ENCODE measurements around the gene MYH8.

MYH8 gene

GRCh38 chr17:10428781-10429180, 7.0 kb upstream of the MYH8 start:
- WGBS, 2 experiments: 97 to 100% methylated on average over 1 to 2 of the region's 2 CpGs
- no peaks in the 10 kb centered on the region for H3K27me3 ChIP-seq (ENCODE audit: control insufficient read depth, insufficient read depth, low read length, poor library complexity, severe bottlenecking)
- H3K27ac ChIP-seq (ENCODE audit: insufficient read depth, low read depth, low read length, poor library complexity, severe bottlenecking): no peak overlapping the region
- H3K36me3 ChIP-seq (ENCODE audit: control insufficient read depth, insufficient read depth, low read length): no peaks in the 10 kb centered on the region
- no peaks in the 10 kb centered on the region for H3K9me3 ChIP-seq (ENCODE audit: control insufficient read depth, low read length)
- no peaks in the 10 kb centered on the region for H3K4me1 ChIP-seq (ENCODE audit: control insufficient read depth, insufficient read depth, low read length)
- H3K4me3 ChIP-seq (ENCODE audit: insufficient read depth, low read depth, low read length): no peak overlapping the region

GRCh38 chr17:10421211-10421610, 539 bp downstream of the MYH8 start:
- 84% methylated on average over 2 of the region's 2 CpGs for WGBS, 2 experiments
- Histone ChIP-seq H3K27me3 (ENCODE audit: control insufficient read depth, insufficient read depth, low read length, poor library complexity, severe bottlenecking) (no peaks in the 10 kb centered on the region), H3K36me3 (ENCODE audit: control insufficient read depth, insufficient read depth, low read length) (no peaks in the 10 kb centered on the region), H3K9me3 (ENCODE audit: control insufficient read depth, low read length) (no peaks in the 10 kb centered on the region), H3K4me1 (ENCODE audit: control insufficient read depth, insufficient read depth, low read length) (no peaks in the 10 kb centered on the region), H3K4me3 (ENCODE audit: insufficient read depth, low read depth, low read length) (no peak overlapping the region), H3K27ac (ENCODE audit: insufficient read depth, low read depth, low read length, poor library complexity, severe bottlenecking) (no peak overlapping the region)

GRCh38 chr17:10420811-10421210, 939 bp downstream of the MYH8 start:
- Histone ChIP-seq H3K4me1 (ENCODE audit: control insufficient read depth, insufficient read depth, low read length) (no peaks in the 10 kb centered on the region), H3K36me3 (ENCODE audit: control insufficient read depth, insufficient read depth, low read length) (no peaks in the 10 kb centered on the region), H3K4me3 (ENCODE audit: insufficient read depth, low read depth, low read length) (no peak overlapping the region), H3K9me3 (ENCODE audit: control insufficient read depth, low read length) (no peaks in the 10 kb centered on the region), H3K27me3 (ENCODE audit: control insufficient read depth, insufficient read depth, low read length, poor library complexity, severe bottlenecking) (no peaks in the 10 kb centered on the region), H3K27ac (ENCODE audit: insufficient read depth, low read depth, low read length, poor library complexity, severe bottlenecking) (no peak overlapping the region)
- no CpG with 5 or more reads among the region's 2 CpGs for WGBS, 2 experiments

GRCh38 chr17:10417431-10417830, 4.3 kb downstream of the MYH8 start:
- H3K27me3 ChIP-seq (ENCODE audit: control insufficient read depth, insufficient read depth, low read length, poor library complexity, severe bottlenecking): no peaks in the 10 kb centered on the region
- no peaks in the 10 kb centered on the region for H3K36me3 ChIP-seq (ENCODE audit: control insufficient read depth, insufficient read depth, low read length)
- no peak overlapping the region for H3K4me3 ChIP-seq (ENCODE audit: insufficient read depth, low read depth, low read length)
- no peaks in the 10 kb centered on the region for H3K4me1 ChIP-seq (ENCODE audit: control insufficient read depth, insufficient read depth, low read length)
- no peaks in the 10 kb centered on the region for H3K9me3 ChIP-seq (ENCODE audit: control insufficient read depth, low read length)
- H3K27ac ChIP-seq (ENCODE audit: insufficient read depth, low read depth, low read length, poor library complexity, severe bottlenecking): no peak overlapping the region
- WGBS, 2 experiments: 94 to 99% methylated on average over 3 of the region's 3 CpGs

- Histone ChIP-seq H3K4me3 (ENCODE audit: insufficient read depth, low read depth, low read length) (no peak overlapping the region), H3K27me3 (ENCODE audit: control insufficient read depth, insufficient read depth, low read length, poor library complexity, severe bottlenecking) (no peaks in the 10 kb centered on the region), H3K4me1 (ENCODE audit: control insufficient read depth, insufficient read depth, low read length) (no peaks in the 10 kb centered on the region), H3K9me3 (ENCODE audit: control insufficient read depth, low read length) (no peaks in the 10 kb centered on the region), H3K36me3 (ENCODE audit: control insufficient read depth, insufficient read depth, low read length) (no peaks in the 10 kb centered on the region), H3K27ac (ENCODE audit: insufficient read depth, low read depth, low read length, poor library complexity, severe bottlenecking) (no peak overlapping the region)
- WGBS, 2 experiments: 90 to 91% methylated on average over 4 of the region's 4 CpGs
Observed at GRCh38 chr17:10415161-10415560, 6.6 kb downstream of the MYH8 start.

- H3K4me1 ChIP-seq (ENCODE audit: control insufficient read depth, insufficient read depth, low read length): no peaks in the 10 kb centered on the region
- no peak overlapping the region for H3K27ac ChIP-seq (ENCODE audit: insufficient read depth, low read depth, low read length, poor library complexity, severe bottlenecking)
- H3K36me3 ChIP-seq (ENCODE audit: control insufficient read depth, insufficient read depth, low read length): no peaks in the 10 kb centered on the region
- H3K9me3 ChIP-seq (ENCODE audit: control insufficient read depth, low read length): no peaks in the 10 kb centered on the region
- no peaks in the 10 kb centered on the region for H3K27me3 ChIP-seq (ENCODE audit: control insufficient read depth, insufficient read depth, low read length, poor library complexity, severe bottlenecking)
- H3K4me3 ChIP-seq (ENCODE audit: insufficient read depth, low read depth, low read length): no peak overlapping the region
Observed at GRCh38 chr17:10403589-10403988, 18.2 kb downstream of the MYH8 start.

GRCh38 chr17:10398352-10398751, 23.4 kb downstream of the MYH8 start:
- WGBS, 2 experiments: 88 to 90% methylated on average over 8 to 9 of the region's 9 CpGs
- H3K9me3 ChIP-seq (ENCODE audit: control insufficient read depth, low read length): no peaks in the 10 kb centered on the region

GRCh38 chr17:10396524-10397163, 25.1 kb downstream of the MYH8 start:
- WGBS, 2 experiments: 93 to 96% methylated on average over 14 of the region's 14 CpGs
- Histone ChIP-seq H3K27ac (ENCODE audit: insufficient read depth, low read depth, low read length, poor library complexity, severe bottlenecking) (no peak overlapping the region), H3K27me3 (ENCODE audit: control insufficient read depth, insufficient read depth, low read length, poor library complexity, severe bottlenecking) (no peaks in the 10 kb centered on the region), H3K4me1 (ENCODE audit: control insufficient read depth, insufficient read depth, low read length) (no peaks in the 10 kb centered on the region), H3K4me3 (ENCODE audit: insufficient read depth, low read depth, low read length) (no peak overlapping the region), H3K36me3 (ENCODE audit: control insufficient read depth, insufficient read depth, low read length) (no peaks in the 10 kb centered on the region), H3K9me3 (ENCODE audit: control insufficient read depth, low read length) (no peaks in the 10 kb centered on the region)

More at GRCh38 chr17:10398352-10398751, 23.4 kb downstream of the MYH8 start:
- H3K4me3 ChIP-seq (ENCODE audit: insufficient read depth, low read depth, low read length): no peak overlapping the region
- no peaks in the 10 kb centered on the region for H3K36me3 ChIP-seq (ENCODE audit: control insufficient read depth, insufficient read depth, low read length)
- H3K27me3 ChIP-seq (ENCODE audit: control insufficient read depth, insufficient read depth, low read length, poor library complexity, severe bottlenecking): no peaks in the 10 kb centered on the region
- no peak overlapping the region for H3K27ac ChIP-seq (ENCODE audit: insufficient read depth, low read depth, low read length, poor library complexity, severe bottlenecking)
- H3K4me1 ChIP-seq (ENCODE audit: control insufficient read depth, insufficient read depth, low read length): no peaks in the 10 kb centered on the region

- H3K27me3 ChIP-seq (ENCODE audit: control insufficient read depth, insufficient read depth, low read length, poor library complexity, severe bottlenecking): no peaks in the 10 kb centered on the region
- WGBS, 2 experiments: 91 to 93% methylated on average over 6 of the region's 6 CpGs
- no peaks in the 10 kb centered on the region for H3K36me3 ChIP-seq (ENCODE audit: control insufficient read depth, insufficient read depth, low read length)
- no peaks in the 10 kb centered on the region for H3K4me1 ChIP-seq (ENCODE audit: control insufficient read depth, insufficient read depth, low read length)
- no peak overlapping the region for H3K4me3 ChIP-seq (ENCODE audit: insufficient read depth, low read depth, low read length)
- no peaks in the 10 kb centered on the region for H3K9me3 ChIP-seq (ENCODE audit: control insufficient read depth, low read length)
- H3K27ac ChIP-seq (ENCODE audit: insufficient read depth, low read depth, low read length, poor library complexity, severe bottlenecking): no peak overlapping the region
Observed at GRCh38 chr17:10394201-10394887, 27.4 kb downstream of the MYH8 start.

GRCh38 chr17:10392880-10393279, 28.9 kb downstream of the MYH8 start:
- Histone ChIP-seq H3K27ac (ENCODE audit: insufficient read depth, low read depth, low read length, poor library complexity, severe bottlenecking) (no peak overlapping the region), H3K4me3 (ENCODE audit: insufficient read depth, low read depth, low read length) (no peak overlapping the region), H3K36me3 (ENCODE audit: control insufficient read depth, insufficient read depth, low read length) (no peaks in the 10 kb centered on the region), H3K9me3 (ENCODE audit: control insufficient read depth, low read length) (no peaks in the 10 kb centered on the region), H3K27me3 (ENCODE audit: control insufficient read depth, insufficient read depth, low read length, poor library complexity, severe bottlenecking) (no peaks in the 10 kb centered on the region), H3K4me1 (ENCODE audit: control insufficient read depth, insufficient read depth, low read length) (no peaks in the 10 kb centered on the region)
- WGBS, 2 experiments: 87 to 90% methylated on average over 9 of the region's 9 CpGs
